GM21390 (cell line): Measurements from ENCODE around the gene NCAN.
"Not testable (repeated sequence)": the region's sequence is repeated elsewhere in the genome, so short reads cannot be mapped to it uniquely, and the experiment has no call there.

ENCODE experiments used
- ATAC-seq: cut with Tn5 transposase; IDR thresholded peaks from one replicate; pipeline ENCODE4 v1.9.1; 2021; ENCODE audit not compliant: unreplicated experiment

NCAN gene

DNA sequence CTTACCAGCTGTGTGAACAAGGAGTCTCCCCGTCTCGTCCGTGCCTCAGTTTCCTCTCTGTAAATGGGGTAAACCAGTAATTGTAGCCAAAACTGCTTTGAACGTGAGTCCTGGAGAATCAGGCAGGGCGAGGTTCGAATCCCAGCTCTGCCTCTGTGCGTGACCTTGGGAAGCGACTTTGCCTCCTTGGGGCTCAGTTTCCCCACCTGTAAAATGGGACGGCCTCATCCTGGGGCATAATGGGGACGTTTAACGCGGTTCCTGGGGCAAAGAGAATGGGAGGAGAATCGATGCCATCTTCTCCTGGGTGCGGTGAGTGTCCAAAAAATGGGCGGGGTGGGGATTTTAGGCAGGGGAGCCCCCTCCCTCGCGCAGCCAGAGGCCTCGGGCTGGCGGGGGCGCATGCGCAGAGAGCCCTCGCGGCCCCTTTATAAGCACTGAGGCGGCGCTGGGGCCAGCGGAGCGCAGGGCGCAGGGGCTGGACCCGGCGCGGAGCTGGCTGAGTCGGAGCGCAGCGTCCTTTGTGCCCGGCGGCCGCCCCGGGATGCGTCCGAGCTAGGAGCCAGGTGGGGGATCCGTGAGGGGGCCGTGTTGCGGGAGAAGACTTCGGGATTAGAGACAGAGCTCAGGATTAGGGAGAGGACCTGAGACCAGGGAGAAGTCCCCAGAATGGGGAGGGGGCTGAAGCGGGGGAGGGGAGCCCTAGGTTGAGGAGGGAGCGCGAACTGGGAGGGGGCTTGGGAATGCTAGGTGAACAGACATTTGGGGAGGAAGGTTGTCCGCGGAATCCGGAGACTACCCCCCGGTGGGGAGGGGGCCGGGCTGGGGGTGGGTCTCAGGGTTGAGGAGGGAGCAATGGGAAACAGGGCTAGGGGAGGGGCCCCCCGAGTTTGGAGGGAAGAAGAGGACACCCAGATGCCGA lies at the start of gene NCAN:
NCAN (plus strand) TSS at position 460 of the 922 bp plus-strand sequence. CDS start 4,996 bp downstream, outside the sequence.
- ATAC-seq, result no peak

DNA sequence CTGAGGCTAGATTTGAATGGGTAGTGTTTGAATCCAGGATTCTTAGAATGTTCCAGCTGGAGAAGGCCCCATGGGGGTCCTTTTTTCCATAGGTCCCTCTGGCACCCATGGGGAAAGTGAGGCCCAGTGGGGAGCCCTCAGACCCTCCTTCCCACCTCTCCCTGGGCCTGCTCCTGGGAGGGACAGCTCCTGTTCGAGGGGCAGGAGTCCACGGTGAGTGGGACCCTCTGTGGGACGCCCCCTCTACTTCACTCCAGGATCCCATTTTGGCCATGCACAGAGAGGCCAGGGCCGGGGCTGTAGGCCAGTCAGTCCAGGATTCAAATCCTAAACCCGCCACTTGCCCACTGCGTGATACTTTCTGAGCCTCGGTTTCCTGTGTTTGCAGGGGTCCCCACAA lies 49.3 kb upstream of the NCAN start:
- ATAC-seq, result no peak

DNA sequence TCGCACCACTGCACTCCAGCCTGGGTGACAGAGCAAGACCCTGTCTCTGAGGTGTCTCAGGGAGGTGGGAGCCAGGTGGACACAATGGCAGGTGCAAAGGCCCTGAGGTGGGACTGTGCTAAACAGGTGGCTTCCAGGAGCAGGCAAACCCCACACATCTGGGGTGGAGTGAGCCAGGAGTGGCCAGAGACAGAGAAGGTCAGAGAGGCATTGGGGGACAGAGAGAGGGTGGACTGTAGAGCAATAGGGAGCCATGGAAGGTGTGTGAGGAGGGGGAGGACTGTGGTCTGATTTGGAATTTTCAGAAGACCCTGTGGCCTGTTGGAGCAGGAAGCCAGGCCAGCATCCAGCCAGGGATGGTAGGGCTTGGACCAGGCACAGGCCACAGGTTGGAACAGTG lies 46.4 kb upstream of the NCAN start:
- no peak for ATAC-seq

DNA sequence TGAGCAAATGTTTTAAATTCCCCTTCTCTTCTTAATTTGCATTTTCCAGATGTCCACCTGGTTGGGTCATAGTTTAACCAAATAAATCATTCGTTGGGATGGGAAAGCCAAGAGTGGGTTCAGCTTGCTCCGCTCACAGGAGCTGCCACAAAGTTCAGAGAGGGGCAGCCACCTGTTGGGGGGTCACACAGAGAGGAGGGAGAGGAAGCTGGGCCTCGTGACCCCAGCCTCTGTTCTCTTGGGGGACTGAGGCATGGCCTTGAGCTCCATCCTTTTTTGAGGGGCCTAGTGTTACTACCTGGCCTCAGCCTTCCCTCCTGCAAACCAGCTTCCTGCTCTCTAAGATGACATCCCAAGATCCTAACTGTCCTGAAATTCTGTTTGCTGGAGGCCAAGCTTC lies 44.1 kb upstream of the NCAN start:
- no peak for ATAC-seq

DNA sequence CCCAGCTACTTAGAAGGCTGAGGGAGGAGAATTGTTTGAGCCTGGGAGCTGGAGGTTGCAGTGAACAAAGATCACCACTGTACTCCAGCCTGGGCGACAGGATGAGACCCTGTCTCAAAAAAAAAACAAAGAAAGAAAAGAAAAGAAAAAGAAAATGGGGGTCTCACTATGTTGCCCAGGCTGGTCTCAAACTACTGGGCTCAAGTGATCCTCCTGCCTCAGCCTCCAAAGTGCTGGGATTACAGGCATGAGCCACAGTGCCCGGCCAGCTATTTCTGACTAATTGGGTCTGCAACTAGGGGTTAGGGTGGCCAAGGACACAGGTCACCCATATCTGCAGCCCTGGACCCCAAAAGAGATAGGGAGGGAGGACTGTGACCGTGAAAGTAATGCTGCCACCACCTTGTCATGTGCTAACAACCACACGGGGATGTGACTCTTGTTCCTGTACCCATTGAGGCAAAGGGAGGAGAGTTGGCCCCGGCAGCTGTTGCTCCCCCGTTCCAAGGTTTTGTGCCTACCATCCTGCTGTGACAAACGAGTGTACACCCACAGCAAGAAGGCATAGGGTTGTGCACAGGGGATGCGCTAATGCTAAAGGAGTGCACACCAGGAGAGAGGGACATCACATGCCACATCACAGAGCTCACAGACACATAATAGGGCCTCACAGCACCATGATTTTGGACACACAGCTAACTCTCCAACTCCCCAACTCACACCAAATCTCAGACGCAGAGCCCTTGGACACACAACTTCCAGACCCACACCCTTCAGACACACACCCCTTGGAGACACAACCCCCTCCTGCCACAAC lies 42.3 kb upstream of the NCAN start:
- ATAC-seq, result peak; percentile 3

DNA sequence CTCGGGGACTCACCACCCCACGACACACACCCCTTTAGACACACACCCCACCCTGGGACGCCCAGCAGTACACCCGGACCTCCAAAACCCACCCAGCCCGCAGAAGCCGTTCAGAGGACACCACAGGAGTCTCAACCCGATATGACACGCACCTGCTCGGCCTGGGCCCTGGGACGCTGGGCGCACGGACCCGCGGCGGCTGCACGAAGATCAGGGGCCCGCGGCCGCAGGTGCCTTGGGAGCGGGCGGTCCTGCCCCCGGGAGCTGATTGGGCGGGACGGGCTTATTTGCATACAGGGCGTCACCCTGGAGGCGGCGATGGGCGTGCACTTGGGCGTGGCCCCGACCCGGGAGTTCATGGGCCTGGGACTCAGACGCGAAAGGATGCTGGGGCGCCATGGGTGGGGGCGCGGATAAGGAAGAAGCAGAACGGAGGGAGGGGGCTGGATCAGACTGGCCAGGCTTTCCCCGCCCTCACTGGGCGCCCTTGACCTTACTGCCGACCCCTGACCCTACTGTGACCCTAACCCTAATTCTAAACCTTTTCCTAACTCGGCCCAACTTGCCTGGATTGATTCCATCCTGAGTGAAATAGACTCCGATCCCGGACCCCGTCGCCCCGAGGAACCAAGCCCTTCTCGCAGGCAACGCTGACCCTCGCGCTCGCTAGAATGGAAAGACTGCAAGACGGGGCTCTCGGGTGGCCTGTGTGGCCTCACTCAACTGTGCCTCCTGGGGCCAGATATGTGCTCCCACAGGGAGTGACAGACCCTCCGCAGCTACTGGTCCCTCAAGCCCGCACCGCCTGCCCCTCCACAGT lies 41.5 kb upstream of the NCAN start, which contains the start of gene MEF2B:
MEF2B (minus strand) TSS at position 211 of the 820 bp plus-strand sequence. CDS start 19,528 bp downstream, outside the sequence.
- ATAC-seq, result peak; percentile 85

DNA sequence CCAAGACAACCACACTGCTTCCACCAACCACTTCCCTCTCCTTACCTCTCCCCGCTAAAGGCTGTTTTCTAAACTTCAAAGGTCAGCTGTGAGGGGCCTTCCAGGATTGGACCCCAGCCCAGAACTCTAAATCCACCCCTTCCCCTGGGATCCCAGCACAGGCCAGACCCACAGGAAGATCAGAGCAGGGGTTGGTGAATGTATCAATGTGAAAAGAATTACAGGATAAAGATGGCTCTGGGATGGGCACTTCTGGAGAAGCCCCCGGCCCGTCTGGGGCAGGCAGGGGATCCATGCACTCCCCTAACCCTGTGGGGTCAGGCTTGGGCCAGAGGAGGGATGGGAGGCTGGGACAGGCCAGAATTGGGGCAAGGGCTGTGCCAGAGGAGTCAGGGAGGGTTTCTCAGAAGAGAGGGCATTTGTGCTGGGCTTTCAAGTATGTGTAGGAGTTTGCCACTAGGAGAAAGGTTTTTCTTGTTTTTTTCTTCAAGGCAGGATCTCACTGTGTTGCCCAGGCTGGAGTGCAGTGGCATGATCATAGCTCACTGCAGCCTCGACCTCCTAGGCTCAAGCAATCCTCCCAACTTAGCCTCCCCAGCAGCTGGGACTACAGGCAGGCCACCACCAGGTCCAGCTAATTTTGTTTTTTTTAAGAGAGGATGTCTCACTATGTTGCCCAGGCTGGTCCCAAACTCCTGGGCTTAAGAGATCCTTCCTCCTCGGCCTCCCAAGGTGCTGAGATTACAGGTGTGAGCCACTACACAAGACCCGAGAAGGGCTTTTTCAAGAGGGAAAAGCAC lies 40.7 kb upstream of the NCAN start:
- no peak for ATAC-seq

DNA sequence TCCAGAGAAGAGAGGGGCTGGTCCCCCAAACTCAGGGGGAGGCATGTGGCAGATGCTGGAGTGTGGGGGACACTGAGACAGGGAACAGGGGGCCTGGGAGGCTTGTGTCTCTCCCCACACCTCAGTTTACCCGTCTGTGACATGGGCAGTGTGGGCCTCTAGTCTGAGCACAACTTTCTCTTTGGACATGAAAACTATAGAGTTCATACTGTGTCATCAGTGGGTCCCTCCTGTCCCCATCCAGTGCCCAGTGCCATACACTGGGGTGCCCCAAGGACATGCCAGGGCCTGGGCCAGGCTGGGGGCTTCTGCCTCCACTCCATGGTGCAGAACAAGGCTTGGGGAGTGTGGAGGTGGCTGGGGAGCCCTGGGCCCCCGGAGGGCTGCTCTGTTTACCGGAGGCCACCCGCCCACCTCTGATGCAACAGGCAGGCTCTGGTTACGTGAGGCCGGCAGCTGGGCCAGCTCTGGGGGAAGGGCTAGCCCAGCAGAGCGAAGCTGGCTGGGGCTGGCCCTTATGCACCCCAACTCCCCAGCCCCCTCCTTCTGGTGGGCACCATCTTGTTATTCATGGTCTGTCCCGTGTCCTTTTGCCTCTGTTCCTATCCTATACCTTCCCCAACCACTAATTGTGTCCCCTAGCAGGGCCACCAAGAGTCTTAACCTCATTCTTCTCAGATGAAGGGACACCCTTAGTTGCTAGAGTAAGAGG lies 39.8 kb upstream of the NCAN start:
- ATAC-seq, result no peak

DNA sequence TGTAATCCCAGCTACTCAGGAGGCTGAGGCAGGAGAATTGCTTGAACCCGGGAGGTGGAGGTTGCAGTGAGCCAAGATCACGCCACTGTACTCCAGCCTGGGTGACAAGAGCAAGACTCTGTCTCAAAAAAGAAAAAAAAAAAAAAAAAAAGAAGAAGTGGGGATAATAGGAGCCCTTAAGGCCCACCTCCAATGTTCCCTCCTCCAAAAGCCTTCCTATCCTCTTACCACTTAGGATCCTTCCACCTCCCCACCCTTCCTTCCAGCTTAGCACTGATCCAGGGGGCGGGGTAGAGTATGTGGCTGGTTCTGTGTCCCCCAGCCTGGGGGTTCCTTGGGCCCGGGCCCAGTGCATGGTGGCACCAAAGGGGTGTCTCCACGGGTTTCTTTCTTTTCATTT lies 38.5 kb upstream of the NCAN start:
- not testable (repeated sequence) for ATAC-seq

DNA sequence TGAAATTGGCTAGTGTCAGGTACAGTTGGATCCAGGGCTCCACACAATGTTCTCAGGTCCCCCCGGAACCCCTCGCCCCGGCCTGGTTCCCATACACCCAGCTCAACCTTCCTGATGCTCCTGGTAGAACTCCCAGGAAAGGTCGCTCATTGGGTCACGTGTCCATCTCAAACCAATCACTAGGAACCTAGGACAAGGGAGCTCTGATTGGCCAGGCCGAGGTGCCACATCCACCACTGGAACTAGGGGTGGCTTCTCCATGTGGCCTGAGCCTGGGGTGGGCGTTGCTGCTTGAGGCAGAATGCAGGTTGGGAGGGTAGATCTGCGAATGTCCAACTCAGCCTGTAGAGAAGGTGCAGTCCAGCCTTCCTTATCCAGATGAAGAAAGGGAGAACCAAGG lies 34.8 kb upstream of the NCAN start:
- no peak for ATAC-seq

DNA sequence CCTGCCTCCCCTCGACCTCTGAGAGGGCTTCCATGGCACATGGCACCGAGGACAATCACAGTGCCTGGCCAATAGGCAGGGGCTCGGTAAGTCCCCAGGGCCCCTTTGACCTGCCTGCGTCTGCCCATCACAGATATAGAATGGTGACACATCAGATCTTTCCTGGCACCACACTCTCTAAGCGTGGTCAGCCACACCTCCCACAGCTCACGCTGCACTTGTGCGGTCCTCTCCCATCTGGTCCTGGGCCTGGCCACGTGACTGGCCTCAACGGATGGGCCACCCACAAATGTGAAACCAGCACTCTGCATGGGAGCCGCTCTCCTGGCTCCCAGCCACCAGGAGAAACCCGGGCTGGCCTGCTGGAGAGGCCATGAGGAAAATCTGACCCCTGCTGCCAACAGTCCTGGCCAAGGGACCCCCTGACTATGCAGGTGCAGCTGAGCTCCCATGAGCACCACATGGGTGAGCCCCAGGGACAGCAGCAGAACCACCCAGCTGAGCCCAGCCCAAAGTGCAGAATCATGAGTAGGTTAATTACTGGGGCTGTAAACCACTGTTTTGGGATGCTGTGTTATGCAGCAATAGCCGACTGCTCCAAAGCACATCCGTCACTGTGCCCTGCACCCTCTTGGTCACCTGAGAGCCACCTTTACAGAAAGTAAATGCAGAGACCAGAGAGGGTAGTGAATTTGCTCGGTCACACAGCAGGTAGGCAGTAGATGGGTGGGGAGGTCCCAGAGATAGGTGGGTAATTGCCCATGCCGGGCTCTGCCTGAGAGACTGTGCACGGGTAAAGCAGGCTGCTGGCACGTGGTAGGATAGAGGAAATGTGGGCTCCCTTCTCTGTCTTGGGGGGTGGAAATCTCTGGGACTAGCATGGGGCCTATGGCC lies 32.0 kb upstream of the NCAN start:
- no peak for ATAC-seq

DNA sequence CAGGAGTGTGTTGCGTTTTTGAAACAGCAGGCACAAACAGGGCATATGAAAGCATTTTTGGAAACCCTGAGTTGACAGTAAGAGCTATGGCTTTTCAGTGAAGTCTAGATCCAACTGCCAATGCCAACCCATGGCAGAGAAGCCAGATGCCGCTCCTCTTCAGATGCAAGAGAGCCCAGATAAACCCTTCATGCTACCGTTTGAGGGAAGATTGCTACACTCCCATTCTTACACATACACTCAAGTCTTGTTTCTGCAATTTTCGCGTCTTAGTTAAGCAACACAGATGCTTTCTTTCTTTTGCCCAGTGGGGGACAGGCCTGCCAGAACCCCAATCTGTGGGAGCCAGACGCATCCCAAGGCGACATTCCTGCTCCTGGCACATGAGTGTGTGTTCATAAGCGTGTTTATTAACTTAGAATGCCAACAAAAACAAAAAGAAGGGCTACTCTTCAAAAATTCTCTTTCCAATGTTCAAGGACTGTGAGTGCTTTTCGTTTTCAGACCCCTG lies 30.2 kb upstream of the NCAN start:
- ATAC-seq, result no peak

DNA sequence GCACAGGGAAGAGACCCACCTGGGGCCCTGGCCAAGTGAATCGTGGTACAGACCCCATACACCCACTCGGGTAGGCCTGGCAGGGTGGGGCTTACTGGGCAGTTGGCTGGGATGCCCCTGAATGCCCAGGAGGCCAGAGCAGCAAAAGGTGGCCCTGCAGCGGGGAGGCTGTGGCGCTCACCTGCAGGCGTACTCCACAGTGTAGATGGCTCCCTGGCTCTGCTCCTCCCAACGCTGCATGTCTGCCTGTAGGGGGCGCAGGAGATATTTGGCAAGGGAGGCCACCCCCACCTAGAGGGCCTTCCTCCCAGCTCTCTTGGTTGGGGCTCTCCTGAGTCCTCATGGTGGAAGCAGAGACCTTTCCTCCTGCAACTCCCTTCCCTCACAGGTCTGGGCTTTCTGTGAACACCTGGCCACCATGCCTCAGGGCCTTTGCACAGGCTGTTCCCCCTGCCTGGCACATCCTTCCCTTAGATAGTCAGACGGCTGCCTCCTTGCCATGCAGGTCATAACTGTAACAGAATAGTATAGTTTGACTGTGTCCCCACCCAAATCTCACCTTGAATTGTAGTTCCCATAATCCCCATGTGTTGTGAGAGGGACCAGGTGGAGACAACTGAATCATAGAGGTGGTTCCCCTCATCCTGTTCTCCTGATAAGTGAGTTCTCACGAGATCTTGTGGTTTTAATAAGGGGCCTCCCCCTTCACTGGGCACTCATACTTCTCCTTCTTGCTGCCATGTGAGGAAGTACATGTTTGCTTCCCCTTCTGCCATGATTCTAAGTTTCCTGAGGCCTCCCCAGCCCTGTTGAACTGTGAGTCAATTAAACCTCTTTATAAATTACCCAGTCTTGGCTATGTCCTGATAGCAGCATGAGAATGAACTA lies 25.7 kb upstream of the NCAN start:
- ATAC-seq, result no peak

DNA sequence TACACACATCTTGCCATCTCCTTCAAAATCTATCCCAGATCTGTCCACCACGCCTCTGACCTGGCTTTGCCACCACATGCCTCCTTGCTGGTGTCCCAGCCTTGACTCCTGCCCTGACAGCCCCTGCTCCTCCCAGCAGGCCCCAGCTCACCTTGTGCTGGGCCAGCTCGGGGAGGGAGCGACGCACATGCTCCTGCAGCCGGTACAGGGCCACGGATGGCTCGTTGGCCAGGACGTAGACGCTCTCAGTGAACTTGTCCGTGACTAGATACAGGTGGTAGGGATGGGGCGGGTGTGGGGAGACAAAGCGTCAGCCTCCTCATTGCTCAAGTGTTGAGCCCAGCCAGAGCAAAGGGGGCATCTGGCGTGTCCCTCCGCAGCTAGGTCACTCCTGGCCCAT lies 25.0 kb upstream of the NCAN start:
- no peak for ATAC-seq

DNA sequence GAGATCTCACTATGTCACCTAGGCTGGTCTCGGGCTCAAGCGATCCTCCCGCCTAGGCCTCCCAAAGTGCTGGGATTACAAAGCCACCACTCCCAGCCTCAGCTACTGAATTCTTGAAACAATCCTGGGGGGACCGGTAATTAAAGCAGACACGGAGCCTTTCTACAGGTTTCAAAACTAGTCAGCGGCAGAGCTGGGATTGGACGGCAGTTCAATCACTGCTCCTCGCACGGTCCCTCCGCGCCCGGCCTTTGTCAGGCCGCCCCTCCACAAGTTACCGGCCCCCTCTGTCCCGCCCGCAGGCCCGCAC lies 20.0 kb upstream of the NCAN start:
- no peak for ATAC-seq

DNA sequence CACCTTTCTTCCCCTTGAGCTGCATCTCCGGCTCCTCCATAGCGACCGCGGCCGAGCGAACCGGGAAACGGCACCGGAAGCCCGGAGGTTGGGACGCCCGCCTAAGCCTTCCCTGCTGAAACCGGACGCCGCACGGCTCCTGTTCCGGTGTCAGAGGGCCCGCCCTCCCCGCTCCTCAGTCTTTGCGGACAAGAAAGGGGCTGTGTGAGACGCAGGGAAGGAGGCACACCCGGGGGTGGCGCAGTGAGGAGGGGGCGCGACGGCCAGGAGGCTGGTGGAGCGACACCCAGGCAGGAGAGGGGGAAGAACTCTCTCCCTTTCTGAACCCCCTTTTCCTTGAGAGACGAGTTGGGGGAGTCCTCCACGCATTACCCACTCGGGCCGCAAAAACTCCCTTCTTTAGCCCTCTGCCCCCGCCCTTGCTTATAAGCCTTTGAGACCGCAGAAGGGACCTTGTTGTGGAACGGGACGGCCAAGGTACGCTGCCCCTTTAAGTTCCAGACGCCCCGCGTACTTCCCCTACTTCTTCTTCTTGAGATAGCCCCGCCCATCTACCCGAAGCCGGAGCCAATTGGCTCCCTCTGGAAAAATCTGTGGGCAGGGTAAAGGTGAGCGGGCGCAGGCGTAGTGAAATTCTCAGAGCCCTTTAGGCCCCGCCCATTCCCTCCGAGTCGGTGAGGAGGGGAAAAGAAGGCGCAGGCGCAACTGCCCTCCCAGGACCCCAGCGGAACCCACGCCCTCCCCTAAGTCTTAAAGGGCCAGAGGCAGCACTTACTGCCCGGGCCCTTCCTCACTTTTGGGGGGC lies 19.5 kb upstream of the NCAN start, which contains the start of the genes BORCS8 and RFXANK:
BORCS8 (minus strand) TSS at position 75 of the 805 bp plus-strand sequence; CDS start at position 40, 35 bp downstream.
RFXANK (plus strand) TSS at position 181 of the 805 bp plus-strand sequence. CDS start 1,689 bp downstream, outside the sequence.
- ATAC-seq, result peak; percentile 75
